Measurements from ENCODE around the gene PSMD1.
"Not testable (repeated sequence)": the region's sequence is repeated elsewhere in the genome, so short reads cannot be mapped to it uniquely, and the experiment has no call there.

Gene PSMD1

GRCh38 chr2:231065966-231066365 lies 9.3 kb downstream of the PSMD1 start:
- H3K27ac ChIP-seq (ENCODE audit: insufficient read depth in 1 of 2, low read depth in 1 of 2, low read length in 2 of 2, poor library complexity in 1 of 2, severe bottlenecking in 2 of 2): no peak overlapping the region
- ChIA-PET CTCF (interaction anchor here (1.1 kb wide), 2 partner anchors 13 to 202 kb away, joined by 3 to 5 read pairs; partner anchors contain the start of gene ITM2C), POLR2A (no interaction called here)
- peaks cover 0 to 6% (median 2%) of the 10 kb centered on the region in 4 experiments for H3K4me1 ChIP-seq (ENCODE audit: control extremely low read depth in 1 of 4, control insufficient read depth in 4 of 4, insufficient read depth in 4 of 4, low read length in 3 of 4)
- peaks cover 22 to 74% (median 54%) of the 10 kb centered on the region in 4 experiments for H3K36me3 ChIP-seq (ENCODE audit: control insufficient read depth in 4 of 4, insufficient read depth in 4 of 4, low read length in 3 of 4)
- DNase-seq: no peak
- no peak overlapping the region for H3K4me3 ChIP-seq (ENCODE audit: control insufficient read depth in 1 of 7, extremely low read depth in 1 of 7, insufficient read depth in 4 of 7, low read depth in 2 of 7, low read length in 6 of 7)
- no peaks in the 10 kb centered on the region for H3K27me3 ChIP-seq (replicated peaks in 2 of 5; ENCODE audit: control insufficient read depth in 4 of 5, insufficient read depth in 5 of 5, low read length in 4 of 5)
- 100% methylated on average over 1 of the region's 1 CpG for WGBS (ENCODE audit: insufficient coverage)
- H3K9me3 ChIP-seq (ENCODE audit: control extremely low read depth in 1 of 5, control insufficient read depth in 4 of 5, insufficient read depth in 2 of 5, low read depth in 1 of 5, low read length in 4 of 5): no peaks in the 10 kb centered on the region

GRCh38 chr2:231067531-231067930 lies 10.9 kb downstream of the PSMD1 start:
- 98% methylated on average over 8 of the region's 8 CpGs for WGBS (ENCODE audit: insufficient coverage)
- CTCF ChIA-PET: interaction anchor here (1.0 to 2.3 kb wide), 3 partner anchors 9 to 11 kb away, joined by 5 to 7 read pairs (median 6); partner anchors contain the start of gene PSMD1
- DNase-seq; H3K27me3 ChIP-seq (replicated peaks in 2 of 5; ENCODE audit: control insufficient read depth in 4 of 5, insufficient read depth in 5 of 5, low read length in 4 of 5); POLR2A ChIA-PET; H3K4me3 ChIP-seq (ENCODE audit: control insufficient read depth in 1 of 7, extremely low read depth in 1 of 7, insufficient read depth in 4 of 7, low read depth in 2 of 7, low read length in 6 of 7); H3K27ac ChIP-seq (ENCODE audit: insufficient read depth in 1 of 2, low read depth in 1 of 2, low read length in 2 of 2, poor library complexity in 1 of 2, severe bottlenecking in 2 of 2); H3K9me3 ChIP-seq (ENCODE audit: control extremely low read depth in 1 of 5, control insufficient read depth in 4 of 5, insufficient read depth in 2 of 5, low read depth in 1 of 5, low read length in 4 of 5); H3K4me1 ChIP-seq (ENCODE audit: control extremely low read depth in 1 of 4, control insufficient read depth in 4 of 4, insufficient read depth in 4 of 4, low read length in 3 of 4): not testable (repeated sequence)
- peaks cover 20 to 79% (median 51%) of the 10 kb centered on the region in 4 experiments for H3K36me3 ChIP-seq (ENCODE audit: control insufficient read depth in 4 of 4, insufficient read depth in 4 of 4, low read length in 3 of 4)

- 100% methylated on average over 5 of the region's 5 CpGs for WGBS (ENCODE audit: insufficient coverage)
- Histone ChIP-seq H3K4me1 (ENCODE audit: control extremely low read depth in 1 of 4, control insufficient read depth in 4 of 4, insufficient read depth in 4 of 4, low read length in 3 of 4) (no peaks in the 10 kb centered on the region), H3K4me3 (ENCODE audit: control insufficient read depth in 1 of 7, extremely low read depth in 1 of 7, insufficient read depth in 4 of 7, low read depth in 2 of 7, low read length in 6 of 7) (no peak overlapping the region), H3K9me3 (ENCODE audit: control extremely low read depth in 1 of 5, control insufficient read depth in 4 of 5, insufficient read depth in 2 of 5, low read depth in 1 of 5, low read length in 4 of 5) (no peaks in the 10 kb centered on the region), H3K27me3 (replicated peaks in 2 of 5; ENCODE audit: control insufficient read depth in 4 of 5, insufficient read depth in 5 of 5, low read length in 4 of 5) (no peaks in the 10 kb centered on the region), H3K36me3 (ENCODE audit: control insufficient read depth in 4 of 4, insufficient read depth in 4 of 4, low read length in 3 of 4) (peaks cover 19 to 74% (median 50%) of the 10 kb centered on the region in 4 experiments), H3K27ac (ENCODE audit: insufficient read depth in 1 of 2, low read depth in 1 of 2, low read length in 2 of 2, poor library complexity in 1 of 2, severe bottlenecking in 2 of 2) (no peak overlapping the region)
- POLR2A ChIA-PET: interaction anchor here (0.6 kb wide), 1 partner anchor 11 kb away, joined by 3 read pairs; no protein-coding TSS in a partner anchor
- DNase-seq: no peak
- CTCF ChIA-PET: interaction anchor here (1.2 to 2.3 kb wide), 3 partner anchors 10 to 16 kb away, joined by 6 to 7 read pairs (median 7); no protein-coding TSS in a partner anchor
Measured at GRCh38 chr2:231068525-231069222, 12.0 kb downstream of the PSMD1 start.

GRCh38 chr2:231069379-231070054 lies 12.8 kb downstream of the PSMD1 start:
- CTCF ChIA-PET: interaction anchor here (0.7 to 2.0 kb wide), 2 partner anchors 16 to 25 kb away, joined by 3 to 7 read pairs; no protein-coding TSS in a partner anchor
- no CpG with 5 or more reads among the region's 1 CpG for WGBS (ENCODE audit: insufficient coverage)
- Histone ChIP-seq H3K27me3 (replicated peaks in 2 of 5; ENCODE audit: control insufficient read depth in 4 of 5, insufficient read depth in 5 of 5, low read length in 4 of 5) (no peaks in the 10 kb centered on the region), H3K9me3 (ENCODE audit: control extremely low read depth in 1 of 5, control insufficient read depth in 4 of 5, insufficient read depth in 2 of 5, low read depth in 1 of 5, low read length in 4 of 5) (no peaks in the 10 kb centered on the region), H3K36me3 (ENCODE audit: control insufficient read depth in 4 of 4, insufficient read depth in 4 of 4, low read length in 3 of 4) (peaks cover 19 to 66% (median 44%) of the 10 kb centered on the region in 4 experiments), H3K27ac (ENCODE audit: insufficient read depth in 1 of 2, low read depth in 1 of 2, low read length in 2 of 2, poor library complexity in 1 of 2, severe bottlenecking in 2 of 2) (no peak overlapping the region), H3K4me3 (ENCODE audit: control insufficient read depth in 1 of 7, extremely low read depth in 1 of 7, insufficient read depth in 4 of 7, low read depth in 2 of 7, low read length in 6 of 7) (no peak overlapping the region), H3K4me1 (ENCODE audit: control extremely low read depth in 1 of 4, control insufficient read depth in 4 of 4, insufficient read depth in 4 of 4, low read length in 3 of 4) (no peaks in the 10 kb centered on the region)
- DNase-seq: no peak
- POLR2A ChIA-PET: interaction anchor here (0.6 kb wide), 1 partner anchor 12 kb away, joined by 3 read pairs; no protein-coding TSS in a partner anchor

GRCh38 chr2:231084565-231084964 lies 27.9 kb downstream of the PSMD1 start:
- H3K27me3 ChIP-seq (replicated peaks in 2 of 5; ENCODE audit: control insufficient read depth in 4 of 5, insufficient read depth in 5 of 5, low read length in 4 of 5): no peaks in the 10 kb centered on the region
- no CpG with 5 or more reads among the region's 1 CpG for WGBS (ENCODE audit: insufficient coverage)
- no peak overlapping the region for H3K4me3 ChIP-seq (ENCODE audit: control insufficient read depth in 1 of 7, extremely low read depth in 1 of 7, insufficient read depth in 4 of 7, low read depth in 2 of 7, low read length in 6 of 7)
- ChIA-PET CTCF (interaction anchor here (1.4 kb wide), 1 partner anchor 15 kb away, joined by 7 read pairs; no protein-coding TSS in a partner anchor), POLR2A (no interaction called here)
- peaks cover 22 to 87% (median 62%) of the 10 kb centered on the region in 4 experiments for H3K36me3 ChIP-seq (ENCODE audit: control insufficient read depth in 4 of 4, insufficient read depth in 4 of 4, low read length in 3 of 4)
- no peaks in the 10 kb centered on the region for H3K4me1 ChIP-seq (ENCODE audit: control extremely low read depth in 1 of 4, control insufficient read depth in 4 of 4, insufficient read depth in 4 of 4, low read length in 3 of 4)
- H3K27ac ChIP-seq (ENCODE audit: insufficient read depth in 1 of 2, low read depth in 1 of 2, low read length in 2 of 2, poor library complexity in 1 of 2, severe bottlenecking in 2 of 2): no peak overlapping the region
- DNase-seq: no peak
- no peaks in the 10 kb centered on the region for H3K9me3 ChIP-seq (ENCODE audit: control extremely low read depth in 1 of 5, control insufficient read depth in 4 of 5, insufficient read depth in 2 of 5, low read depth in 1 of 5, low read length in 4 of 5)

- 85% methylated on average over 4 of the region's 4 CpGs for WGBS (ENCODE audit: insufficient coverage)
- no peak for DNase-seq
- CTCF ChIA-PET: interaction anchor here (1.5 kb wide), 1 partner anchor 15 kb away, joined by 6 read pairs; no protein-coding TSS in a partner anchor
- Histone ChIP-seq H3K4me3 (ENCODE audit: control insufficient read depth in 1 of 7, extremely low read depth in 1 of 7, insufficient read depth in 4 of 7, low read depth in 2 of 7, low read length in 6 of 7) (no peak overlapping the region), H3K27ac (ENCODE audit: insufficient read depth in 1 of 2, low read depth in 1 of 2, low read length in 2 of 2, poor library complexity in 1 of 2, severe bottlenecking in 2 of 2) (no peak overlapping the region), H3K4me1 (ENCODE audit: control extremely low read depth in 1 of 4, control insufficient read depth in 4 of 4, insufficient read depth in 4 of 4, low read length in 3 of 4) (no peaks in the 10 kb centered on the region), H3K36me3 (ENCODE audit: control insufficient read depth in 4 of 4, insufficient read depth in 4 of 4, low read length in 3 of 4) (peaks cover 12 to 71% (median 52%) of the 10 kb centered on the region in 4 experiments), H3K27me3 (replicated peaks in 2 of 5; ENCODE audit: control insufficient read depth in 4 of 5, insufficient read depth in 5 of 5, low read length in 4 of 5) (no peaks in the 10 kb centered on the region), H3K9me3 (ENCODE audit: control extremely low read depth in 1 of 5, control insufficient read depth in 4 of 5, insufficient read depth in 2 of 5, low read depth in 1 of 5, low read length in 4 of 5) (no peaks in the 10 kb centered on the region)
- POLR2A ChIA-PET: no interaction called here
Measured at GRCh38 chr2:231088754-231089153, 32.1 kb downstream of the PSMD1 start.
